MM.1S (cell line): Measurements from ENCODE around the gene TSPAN3.

Experiments used
- DNase-seq: peaks from one replicate; pipeline ENCODE4 v3.0.0-alpha.2; 2015
- H2AFZ ChIP-seq: fragments of 300-600 bp; sonication (generic); 2 replicates; pipeline ENCODE4 v1.6.0; 2016; ENCODE audit warnings: antibody characterized with exemption, low read length
- H3F3A ChIP-seq: fragments of 300-600 bp; sonication (generic); 2 replicates; pipeline ENCODE4 v1.6.1; 2016; ENCODE audit warnings: mild to moderate bottlenecking, antibody characterized with exemption, low read length, moderate library complexity, mixed read lengths; ENCODE audit not compliant: insufficient read depth
- H3K27ac ChIP-seq: fragments of 300-600 bp; sonication (generic); 2 replicates; pipeline ENCODE4 v1.5.1; 2016; ENCODE audit warnings: mild to moderate bottlenecking, low read length
- H3K27me3 ChIP-seq: fragments of 300-600 bp; sonication (generic); replicated peaks from 2 replicates; pipeline ENCODE4 v1.6.0; 2016; ENCODE audit warnings: low read length; ENCODE audit not compliant: insufficient read depth
- H3K36me3 ChIP-seq: fragments of 300-600 bp; sonication (generic); replicated peaks from 2 replicates; pipeline ENCODE4 v1.6.1; 2016; ENCODE audit warnings: mild to moderate bottlenecking, low read length, mixed read lengths; ENCODE audit not compliant: insufficient read depth
- H3K4me1 ChIP-seq: fragments of 300-600 bp; sonication (generic); 2 replicates; pipeline ENCODE4 v1.6.1; 2016; ENCODE audit warnings: low read length, mixed read lengths
- H3K4me2 ChIP-seq: fragments of 300-600 bp; sonication (generic); 2 replicates; pipeline ENCODE4 v1.6.0; 2016; ENCODE audit warnings: low read depth, low read length
- H3K4me3 ChIP-seq: fragments of 300-600 bp; sonication (generic); 2 replicates; pipeline ENCODE4 v1.5.1; 2016; ENCODE audit warnings: low read length, mixed read lengths
- H3K79me2 ChIP-seq: fragments of 300-600 bp; sonication (generic); 2 replicates; pipeline ENCODE4 v1.6.1; 2016; ENCODE audit warnings: mixed run types, low read length, mixed read lengths
- H3K9ac ChIP-seq: fragments of 300-600 bp; sonication (generic); 2 replicates; pipeline ENCODE4 v1.6.1; 2016; ENCODE audit warnings: low read length, mixed read lengths
- H3K9me2 ChIP-seq: fragments of 300-600 bp; sonication (generic); replicated peaks from 2 replicates; pipeline ENCODE4 v1.6.1; 2016; ENCODE audit warnings: mild to moderate bottlenecking, low read length, mixed read lengths; ENCODE audit not compliant: insufficient read depth
- H3K9me3 ChIP-seq: fragments of 300-600 bp; sonication (generic); replicated peaks from 2 replicates; pipeline ENCODE4 v1.6.1; 2016; ENCODE audit warnings: mild to moderate bottlenecking, low read length, mixed read lengths; ENCODE audit not compliant: insufficient read depth
- H4K20me1 ChIP-seq: fragments of 300-600 bp; sonication (generic); 2 replicates; pipeline ENCODE4 v1.6.1; 2016; ENCODE audit warnings: mild to moderate bottlenecking, low read length, moderate library complexity, mixed read lengths; ENCODE audit not compliant: insufficient read depth
- CTCF ChIP-seq: fragments of 300-600 bp; sonication (generic); IDR thresholded peaks from 2 replicates; pipeline ENCODE4 v1.5.1; 2016; ENCODE audit warnings: antibody characterized with exemption, low read length, mixed read lengths
- EZH2 ChIP-seq: fragments of 300-600 bp; sonication (generic); optimal IDR thresholded peaks from 2 replicates; pipeline ENCODE3; 2017; ENCODE audit warnings: low read depth, mild to moderate bottlenecking, antibody characterized with exemption, low read length, mixed read lengths
- EZH2phosphoT487 ChIP-seq: fragments of 300-600 bp; sonication (generic); IDR thresholded peaks from 2 replicates; pipeline ENCODE4 v1.6.1; 2018; ENCODE audit warnings: antibody characterized with exemption, low read length

The TSPAN3 gene

GRCh38 chr15:77027697-77028450, 43.0 kb downstream of the TSPAN3 start:
- Histone ChIP-seq H3K27me3 (no peaks in the 10 kb centered on the region), H3F3A (no peaks in the 10 kb centered on the region), H3K36me3 (no peaks in the 10 kb centered on the region), H3K79me2 (no peaks in the 10 kb centered on the region), H3K4me1 (peaks cover 4% of the 10 kb centered on the region; the same call in 1 of the 2 replicates), H3K9me3 (no peaks in the 10 kb centered on the region), H3K27ac (no peak overlapping the region), H2AFZ (no peak overlapping the region), H3K9me2 (no peaks in the 10 kb centered on the region), H3K4me3 (no peak overlapping the region), H4K20me1 (no peaks in the 10 kb centered on the region), H3K9ac (no peak overlapping the region), H3K4me2 (no peak overlapping the region)
- DNase-seq = no peak
- TF ChIP-seq EZH2 = no peak
- no peak for TF ChIP-seq EZH2phosphoT487
- no peak for TF ChIP-seq CTCF

GRCh38 chr15:77027111-77027696, 43.7 kb downstream of the TSPAN3 start:
- no peak overlapping the region for H3K27ac ChIP-seq
- no peak overlapping the region for H2AFZ ChIP-seq

GRCh38 chr15:77026501-77027110, 44.3 kb downstream of the TSPAN3 start:
- no peaks in the 10 kb centered on the region for H3K9me2 ChIP-seq
- H3K9me3 ChIP-seq = no peaks in the 10 kb centered on the region
- H4K20me1 ChIP-seq = no peaks in the 10 kb centered on the region
- no peaks in the 10 kb centered on the region for H3F3A ChIP-seq
- H3K4me3 ChIP-seq = no peak overlapping the region
- H3K27ac ChIP-seq = no peak overlapping the region
- no peaks in the 10 kb centered on the region for H3K27me3 ChIP-seq
- DNase-seq = no peak
- no peak overlapping the region for H3K4me2 ChIP-seq
- H3K4me1 ChIP-seq = peaks cover 17% of the 10 kb centered on the region
- TF ChIP-seq EZH2phosphoT487 (no peak), EZH2 (no peak), CTCF (no peak)
- H3K9ac ChIP-seq = no peak overlapping the region
- H3K36me3 ChIP-seq = no peaks in the 10 kb centered on the region
- no peaks in the 10 kb centered on the region for H3K79me2 ChIP-seq
- H2AFZ ChIP-seq = no peak overlapping the region

More at GRCh38 chr15:77027111-77027696, 43.7 kb downstream of the TSPAN3 start:
- no peaks in the 10 kb centered on the region for H3K36me3 ChIP-seq
- peaks cover 11% of the 10 kb centered on the region for H3K4me1 ChIP-seq
- H3F3A ChIP-seq = no peaks in the 10 kb centered on the region
- TF ChIP-seq EZH2 = no peak
- H3K4me2 ChIP-seq = no peak overlapping the region
- no peaks in the 10 kb centered on the region for H3K27me3 ChIP-seq
- no peaks in the 10 kb centered on the region for H4K20me1 ChIP-seq
- H3K9me2 ChIP-seq = no peaks in the 10 kb centered on the region
- no peaks in the 10 kb centered on the region for H3K79me2 ChIP-seq
- H3K4me3 ChIP-seq = no peak overlapping the region
- no peak overlapping the region for H3K9ac ChIP-seq
- DNase-seq = no peak
- H3K9me3 ChIP-seq = no peaks in the 10 kb centered on the region
